HuH-7.5 (cell line): ENCODE results near the gene PCDH9.

Experiments
- DNase-seq: peaks from one replicate; pipeline ENCODE4 v3.0.0; 2011; ENCODE audit warnings: low spot score

Gene PCDH9

GRCh38 chr13:66520511-66521355 lies 709.4 kb downstream of the PCDH9 start:
- DNase-seq, result no peak

DNA sequence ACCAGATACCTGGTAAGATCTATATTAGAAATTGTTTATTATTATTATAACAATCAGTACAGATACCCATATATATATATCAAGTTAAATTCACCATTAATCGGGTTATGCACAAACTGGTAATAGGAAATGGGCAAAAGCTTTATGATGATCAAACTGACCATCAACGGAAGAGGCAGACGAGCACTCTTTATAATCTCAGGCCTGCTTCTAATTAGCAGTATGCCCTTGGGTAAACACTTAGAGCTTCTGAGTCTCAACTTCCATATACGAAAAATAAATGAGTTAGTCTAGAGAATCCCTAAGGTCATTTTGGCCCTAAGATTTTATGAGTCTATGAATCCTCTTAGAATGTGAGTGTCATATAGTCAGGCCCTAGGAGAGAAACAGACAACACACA lies 710.9 kb downstream of the PCDH9 start:
- DNase-seq, result no peak

DNA sequence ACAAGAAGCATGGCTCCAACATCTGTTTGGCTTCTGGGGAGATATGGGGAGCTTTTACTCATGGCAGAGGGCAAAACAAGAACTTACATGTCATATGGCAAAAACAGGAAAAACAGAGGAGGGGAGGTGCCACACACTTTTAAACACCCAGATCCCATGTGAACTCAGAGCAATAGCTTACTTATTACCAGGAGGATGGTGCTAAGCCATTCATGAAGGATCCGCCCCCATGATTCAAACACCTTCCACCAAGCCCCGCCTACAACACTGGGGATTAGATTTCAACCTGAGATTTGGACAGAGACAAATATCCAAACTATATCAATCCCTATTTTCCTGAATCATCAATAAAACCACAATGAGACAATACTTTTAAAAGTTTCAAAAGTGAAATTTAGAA lies 712.1 kb downstream of the PCDH9 start:
- no peak for DNase-seq

GRCh38 chr13:66513728-66514127 lies 716.4 kb downstream of the PCDH9 start:
- no peak for DNase-seq

DNA sequence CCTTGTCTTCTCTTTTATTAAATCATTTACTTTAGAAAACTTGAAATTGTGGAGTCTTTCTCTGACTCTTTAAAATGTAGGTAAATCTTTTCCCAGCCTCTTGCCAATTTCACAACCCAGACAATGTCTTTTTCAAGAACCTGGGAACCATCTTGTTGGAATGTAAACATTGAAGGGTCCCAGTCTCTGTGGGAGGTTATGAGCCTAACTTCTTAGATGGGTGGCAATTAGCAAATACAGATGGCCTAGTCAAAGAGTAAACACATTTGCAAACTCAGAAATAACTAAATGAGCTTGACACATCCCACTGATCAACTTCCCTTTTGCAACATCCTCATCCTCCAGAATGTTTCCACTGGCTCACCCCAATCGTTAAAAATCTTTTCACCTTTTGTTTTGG lies 721.0 kb downstream of the PCDH9 start:
- DNase-seq, result no peak

DNA sequence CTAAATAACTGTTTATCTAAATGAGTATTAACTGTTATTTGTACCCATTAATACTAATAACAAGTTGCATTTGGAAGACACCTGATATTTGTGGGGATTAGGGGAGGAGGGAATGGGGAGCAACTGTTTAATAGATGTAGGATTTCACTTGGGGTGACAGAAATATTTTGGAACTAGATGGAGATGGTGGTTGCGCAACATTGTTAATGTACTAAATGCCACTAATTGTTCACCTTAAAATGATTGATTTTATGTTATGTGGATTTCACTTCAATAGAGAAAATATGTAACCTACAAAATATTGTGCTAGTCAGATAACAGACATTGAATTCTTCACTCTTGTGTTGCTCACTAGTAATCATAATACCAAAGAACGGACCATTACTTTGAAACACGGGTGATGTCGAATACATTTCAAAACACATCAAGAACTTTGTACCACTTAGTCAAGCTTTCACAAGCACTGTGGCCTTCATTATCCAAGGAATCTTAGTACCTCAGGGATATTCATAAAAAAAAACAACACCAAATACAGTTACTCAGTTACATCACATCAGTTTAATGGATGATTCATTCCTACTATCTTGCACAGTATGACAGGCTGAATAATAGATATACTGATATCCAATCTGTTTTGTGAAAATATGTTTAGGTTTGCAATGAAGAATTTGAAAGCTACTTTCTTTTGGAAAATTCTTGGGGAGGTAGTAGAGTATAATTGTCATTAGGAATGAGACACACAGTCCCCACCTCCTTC lies 721.8 kb downstream of the PCDH9 start:
- no peak for DNase-seq

DNA sequence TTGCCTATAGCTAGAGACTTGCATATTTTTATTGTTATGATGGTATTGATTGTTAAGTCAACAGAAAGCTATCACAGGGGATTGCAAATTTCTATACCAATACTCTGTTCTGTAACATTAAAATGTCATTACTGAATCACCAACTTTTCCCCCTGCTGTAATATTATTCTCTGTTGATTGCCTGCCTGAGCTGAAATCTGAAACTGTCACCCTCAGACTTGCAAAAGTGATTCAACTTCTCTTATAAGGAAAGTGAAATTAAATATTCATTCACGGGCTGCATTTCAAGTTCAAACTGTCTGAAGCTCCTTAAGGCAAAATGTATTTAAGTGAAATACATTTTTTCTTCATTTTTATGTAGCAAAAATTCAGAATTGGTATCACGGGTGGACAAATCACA lies 723.2 kb downstream of the PCDH9 start:
- no peak for DNase-seq

- DNase-seq, result no peak
These were observed 723.9 kb downstream of the PCDH9 start for GRCh38 chr13:66506051-66506777.

GRCh38 chr13:66503890-66504289 lies 726.2 kb downstream of the PCDH9 start:
- DNase-seq, result no peak

DNA sequence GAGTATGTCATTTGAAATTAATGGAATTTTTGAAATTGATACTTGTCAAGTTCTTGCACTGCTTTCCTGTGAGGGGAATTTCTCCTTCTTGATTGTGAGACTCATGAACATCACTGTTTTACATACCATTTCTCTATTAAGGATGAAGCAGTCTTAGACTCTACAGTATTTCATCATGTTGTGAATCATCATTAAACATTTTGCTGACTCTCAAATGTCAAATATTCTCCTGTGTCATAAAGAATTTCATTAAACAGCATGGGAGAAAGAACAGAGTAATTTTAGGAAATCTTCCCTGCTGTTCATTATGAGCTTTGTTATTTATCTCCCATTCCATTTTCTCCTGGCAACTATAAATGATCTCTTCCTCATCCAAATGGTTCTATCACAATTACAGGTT lies 729.0 kb downstream of the PCDH9 start:
- DNase-seq, result no peak

GRCh38 chr13:66492479-66492878 lies 737.7 kb downstream of the PCDH9 start:
- DNase-seq, result no peak

- DNase-seq, result no peak
These were observed 738.9 kb downstream of the PCDH9 start for GRCh38 chr13:66491251-66491650.

- DNase-seq, result no peak
These were observed 740.5 kb downstream of the PCDH9 start for GRCh38 chr13:66489586-66489985.

DNA sequence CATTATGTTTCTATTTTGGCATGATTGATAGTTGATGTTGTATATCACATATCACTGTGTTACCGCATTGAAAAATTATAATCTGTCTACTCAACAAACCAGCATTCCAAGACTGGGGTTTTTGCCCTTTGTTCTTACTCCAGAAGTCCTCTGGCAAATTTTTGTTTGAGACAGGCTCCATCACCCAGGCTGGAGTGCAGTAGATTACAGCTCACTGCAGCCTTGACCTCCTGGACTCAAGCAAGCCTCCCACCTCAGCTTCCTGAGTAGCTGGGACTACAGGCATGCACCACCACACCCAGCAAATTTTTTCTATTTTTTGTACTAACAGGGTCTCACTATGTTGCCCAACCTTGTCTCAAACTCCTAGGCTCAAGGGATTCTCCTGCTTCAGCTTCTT lies 741.0 kb downstream of the PCDH9 start:
- DNase-seq, result no peak

DNA sequence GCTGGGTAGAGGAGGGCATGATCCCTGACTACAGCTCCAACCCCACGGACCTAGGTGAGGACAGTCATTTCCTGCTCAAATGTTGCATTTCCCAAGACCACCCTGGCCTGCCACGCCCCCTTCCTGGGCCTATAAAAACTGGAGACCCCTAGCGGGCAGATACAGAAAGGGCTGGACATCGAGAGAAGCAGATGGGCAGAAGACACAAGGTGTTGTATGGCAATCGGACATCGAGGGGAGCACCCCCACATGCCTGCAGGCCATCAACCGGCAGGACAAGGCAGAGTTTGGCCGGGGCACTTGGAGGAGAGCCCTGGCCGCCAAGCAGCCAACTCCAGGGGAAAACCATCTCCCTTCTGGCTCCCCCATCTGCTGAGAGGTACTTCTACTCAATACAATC lies 746.4 kb downstream of the PCDH9 start:
- no peak for DNase-seq

DNA sequence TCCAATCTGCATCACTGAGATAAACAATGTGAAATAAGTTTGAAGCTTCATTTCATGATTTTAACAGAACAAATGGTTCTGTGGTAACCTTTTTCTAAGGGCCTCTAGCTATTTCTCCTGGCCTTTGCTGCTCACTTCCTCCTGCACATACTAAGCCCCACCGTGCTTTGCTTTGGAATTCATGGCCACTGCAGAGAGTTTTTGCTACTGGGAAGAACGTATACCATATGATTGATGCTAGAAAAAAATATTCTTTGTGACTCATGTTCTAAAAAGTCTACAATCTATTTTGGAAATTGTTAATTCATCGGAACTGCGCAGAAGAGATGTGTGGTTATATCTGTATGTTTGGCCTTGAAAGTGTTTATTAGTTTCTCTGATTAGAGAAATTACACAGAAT lies 747.3 kb downstream of the PCDH9 start:
- no peak for DNase-seq

DNA sequence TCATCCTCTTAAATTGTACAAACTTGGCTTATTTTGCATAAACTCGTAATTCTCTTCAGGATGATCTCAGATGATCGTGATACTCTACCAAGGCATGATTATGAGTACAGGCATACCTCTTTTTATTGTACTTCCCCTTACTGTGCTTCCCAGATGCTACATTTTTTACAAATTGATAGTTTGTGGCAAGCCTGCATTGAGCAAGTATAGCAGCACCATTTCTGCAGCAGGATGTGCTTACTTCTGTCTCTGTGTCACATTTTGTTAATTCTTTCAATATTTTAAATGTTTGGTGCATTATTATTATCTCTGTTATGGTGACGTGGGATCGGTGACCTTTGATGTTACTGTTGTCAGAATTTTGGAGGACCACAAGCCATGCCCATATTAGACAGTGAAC lies 752.3 kb downstream of the PCDH9 start:
- DNase-seq, result no peak

GRCh38 chr13:66475061-66475460 lies 755.1 kb downstream of the PCDH9 start:
- DNase-seq, result no peak

GRCh38 chr13:66469745-66470144 lies 760.4 kb downstream of the PCDH9 start:
- no peak for DNase-seq

- DNase-seq, result no peak
These were observed 761.5 kb downstream of the PCDH9 start for GRCh38 chr13:66468656-66469055.

- no peak for DNase-seq
These were observed 767.9 kb downstream of the PCDH9 start for GRCh38 chr13:66462187-66462586.

DNA sequence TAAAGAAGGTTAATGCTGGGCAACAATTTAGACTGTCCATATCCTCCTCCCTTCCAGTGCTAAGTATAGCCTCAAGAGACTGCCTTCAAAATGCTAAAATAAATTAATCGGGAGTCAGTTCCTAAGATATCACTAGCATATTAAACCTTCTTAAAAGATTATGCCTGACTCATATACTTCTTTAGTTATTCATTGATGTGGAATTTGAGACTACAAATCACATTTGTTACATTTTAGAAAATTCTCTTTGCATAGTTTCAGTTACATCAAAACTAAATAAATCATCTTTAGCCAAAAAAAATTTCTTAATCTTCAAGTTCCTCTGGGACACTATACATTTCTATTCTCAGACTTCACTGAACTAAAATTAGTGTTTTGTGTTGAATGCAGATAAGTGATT lies 769.1 kb downstream of the PCDH9 start:
- no peak for DNase-seq

DNA sequence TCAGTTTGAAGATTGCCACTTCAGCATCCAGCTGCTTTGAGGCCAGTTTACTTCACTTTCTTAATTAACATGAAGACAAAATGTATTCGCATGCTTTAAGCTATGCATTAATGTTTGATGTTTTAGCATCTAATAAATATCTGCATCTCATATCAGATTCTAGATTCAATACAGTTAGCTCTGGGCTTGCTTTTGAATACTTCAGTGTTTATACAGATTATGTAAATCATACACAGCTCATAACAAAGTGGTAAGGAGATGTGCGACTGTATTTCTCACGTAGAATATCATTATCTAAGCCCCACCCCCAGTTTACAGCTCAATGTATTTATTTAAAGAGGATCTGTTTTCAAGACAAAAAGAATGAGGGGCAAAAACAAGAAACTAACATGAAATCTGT lies 770.5 kb downstream of the PCDH9 start:
- no peak for DNase-seq
